ENCODE data around the gene INPP5F. TPM values are rescaled to one million over a fixed set of nuclear protein-coding genes. Genes with fewer than 3 reads are reported as not detected.

The INPP5F gene
- total and polyA plus RNA-seq, 11 donors = 3.0 to 9.9 (median 6.4) TPM

- Histone ChIP-seq H3K4me1 (no peaks in the 10 kb centered on the region), H3K4me3 (no peak overlapping the region), H3K27ac (no peak overlapping the region), H3K36me3 (peaks cover 0 to 100% (median 100%) of the 10 kb centered on the region in 9 donors), H3K9me3 (no peaks in the 10 kb centered on the region), H3K27me3 (no peaks in the 10 kb centered on the region)
- TF ChIP-seq POLR2A (IDR thresholded peaks at IDR 0.05) = no peak
- TF ChIP-seq, protein P1, sequence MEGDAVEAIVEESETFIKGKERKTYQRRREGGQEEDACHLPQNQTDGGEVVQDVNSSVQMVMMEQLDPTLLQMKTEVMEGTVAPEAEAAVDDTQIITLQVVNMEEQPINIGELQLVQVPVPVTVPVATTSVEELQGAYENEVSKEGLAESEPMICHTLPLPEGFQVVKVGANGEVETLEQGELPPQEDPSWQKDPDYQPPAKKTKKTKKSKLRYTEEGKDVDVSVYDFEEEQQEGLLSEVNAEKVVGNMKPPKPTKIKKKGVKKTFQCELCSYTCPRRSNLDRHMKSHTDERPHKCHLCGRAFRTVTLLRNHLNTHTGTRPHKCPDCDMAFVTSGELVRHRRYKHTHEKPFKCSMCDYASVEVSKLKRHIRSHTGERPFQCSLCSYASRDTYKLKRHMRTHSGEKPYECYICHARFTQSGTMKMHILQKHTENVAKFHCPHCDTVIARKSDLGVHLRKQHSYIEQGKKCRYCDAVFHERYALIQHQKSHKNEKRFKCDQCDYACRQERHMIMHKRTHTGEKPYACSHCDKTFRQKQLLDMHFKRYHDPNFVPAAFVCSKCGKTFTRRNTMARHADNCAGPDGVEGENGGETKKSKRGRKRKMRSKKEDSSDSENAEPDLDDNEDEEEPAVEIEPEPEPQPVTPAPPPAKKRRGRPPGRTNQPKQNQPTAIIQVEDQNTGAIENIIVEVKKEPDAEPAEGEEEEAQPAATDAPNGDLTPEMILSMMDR (IDR thresholded peaks at IDR 0.05) = no peak
- WGBS, 4 donors = 93 to 98% (median 94%) methylated on average over 4 of the region's 4 CpGs
- intact Hi-C loops (cut with DNase I) = no loop called here
- no peak for DNase-seq
- ATAC-seq = no peak
These were observed 108.3 kb downstream of the INPP5F start for GRCh38 chr10:119834188-119834587.

DNA sequence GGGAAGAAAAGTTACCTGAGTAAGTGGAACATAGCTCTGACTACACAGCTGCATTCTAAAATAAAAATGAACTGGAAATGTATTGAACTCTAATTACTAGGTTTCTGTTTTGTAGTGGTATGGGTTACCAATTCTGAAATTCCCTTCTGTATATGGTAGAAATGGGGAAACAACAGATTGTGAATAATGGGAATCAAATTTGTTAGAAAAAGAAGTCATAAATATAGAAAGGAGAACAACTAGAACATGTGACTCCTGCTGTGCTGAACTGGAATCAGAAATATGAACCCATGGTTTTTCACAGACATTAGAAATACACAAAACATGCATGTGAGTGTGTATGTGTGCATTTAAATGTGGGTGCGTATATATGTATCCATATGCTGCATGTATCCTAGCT lies 119.8 kb downstream of the INPP5F start:
- DNase-seq (no peak), ATAC-seq (no peak)
- no peak overlapping the region for H3K4me3 ChIP-seq
- intact Hi-C loops (cut with DNase I) = no loop called here
- TF ChIP-seq, protein P1 (IDR thresholded peaks at IDR 0.05) = no peak
- no peak for TF ChIP-seq POLR2A (IDR thresholded peaks at IDR 0.05)
- H3K36me3 ChIP-seq = peaks cover 0 to 99% (median 94%) of the 10 kb centered on the region in 9 donors
- H3K4me1 ChIP-seq = peaks cover 0 to 33% (median 0%) of the 10 kb centered on the region in 12 donors
- H3K27ac ChIP-seq = peak overlapping the region in 1 of 12 donors; percentile 51
- H3K27me3 ChIP-seq = no peaks in the 10 kb centered on the region
- H3K9me3 ChIP-seq = no peaks in the 10 kb centered on the region
- WGBS, 4 donors = 88 to 97% (median 95%) methylated on average over 1 of the region's 1 CpG

- no peak for DNase-seq
- intact Hi-C loops (cut with DNase I) = no loop called here
- WGBS, 4 donors = 74 to 81% (median 78%) methylated on average over 6 of the region's 6 CpGs
These were observed 123.4 kb downstream of the INPP5F start for GRCh38 chr10:119849031-119849789.

GRCh38 chr10:119849944-119850343 lies 124.1 kb downstream of the INPP5F start:
- TF ChIP-seq, protein P1 (IDR thresholded peaks at IDR 0.05) = no peak
- TF ChIP-seq POLR2A (IDR thresholded peaks at IDR 0.05) = no peak
- WGBS, 4 donors = 92 to 96% (median 92%) methylated on average over 3 of the region's 3 CpGs
- intact Hi-C loops (cut with DNase I) = loop anchor here in 3 of 10 donors (10.0 kb wide), 3 partner anchors 165 to 255 kb away; partner anchors contain the start of gene TIAL1 (in 1 of the 3)
- ATAC-seq = no peak
- Histone ChIP-seq H3K27ac (no peak overlapping the region), H3K9me3 (no peaks in the 10 kb centered on the region), H3K36me3 (peaks cover 0 to 99% (median 94%) of the 10 kb centered on the region in 9 donors), H3K4me1 (peaks cover 0 to 30% (median 0%) of the 10 kb centered on the region in 12 donors), H3K4me3 (no peak overlapping the region), H3K27me3 (no peaks in the 10 kb centered on the region)
- no peak for DNase-seq

More at GRCh38 chr10:119849031-119849789, 123.4 kb downstream of the INPP5F start:
- no peaks in the 10 kb centered on the region for H3K27me3 ChIP-seq
- ATAC-seq = no peak
- TF ChIP-seq POLR2A (IDR thresholded peaks at IDR 0.05) = no peak
- TF ChIP-seq, protein P1 (IDR thresholded peaks at IDR 0.05) = no peak
- no peaks in the 10 kb centered on the region for H3K9me3 ChIP-seq
- peaks cover 0 to 99% (median 94%) of the 10 kb centered on the region in 9 donors for H3K36me3 ChIP-seq
- peaks cover 0 to 34% (median 0%) of the 10 kb centered on the region in 12 donors for H3K4me1 ChIP-seq
- H3K4me3 ChIP-seq = no peak overlapping the region
- no peak overlapping the region for H3K27ac ChIP-seq

Measured in heart left ventricle (tissue), 16 donors.